BE2C (cell line): ENCODE data around the gene PKD1L1.
"Not testable (repeated sequence)": the region's sequence is repeated elsewhere in the genome, so short reads cannot be mapped to it uniquely, and the experiment has no call there.

ENCODE experiments used
- DNase-seq: peaks from one replicate; pipeline ENCODE4 v3.0.0-alpha.2; 2020
- H3K27me3 ChIP-seq: fragments of 250-450 bp; sonication (Bioruptor Pico); 2 replicates; pipeline ENCODE4 v1.5.1; 2020; ENCODE audit warnings: mild to moderate bottlenecking
- H3K36me3 ChIP-seq: fragments of 250-450 bp; sonication (Bioruptor Pico); 2 replicates; pipeline ENCODE4 v1.5.1; 2020; ENCODE audit warnings: mild to moderate bottlenecking
- H3K4me1 ChIP-seq: fragments of 250-450 bp; sonication (Bioruptor Pico); 2 replicates; pipeline ENCODE4 v1.5.1; 2020
- H3K4me3 ChIP-seq: 2 replicates; pipeline ENCODE4 v1.5.1; 2011; ENCODE audit warnings: low read depth, low read length
- H3K9me3 ChIP-seq: fragments of 250-450 bp; sonication (Bioruptor Pico); 2 replicates; pipeline ENCODE4 v1.5.1; 2020
- TF ChIP-seq, protein P1 (sequence below): IDR thresholded peaks from 2 replicates; pipeline ENCODE4 v1.5.1; 2012; ENCODE audit warnings: mild to moderate bottlenecking, low read depth, low read length

Gene PKD1L1

DNA sequence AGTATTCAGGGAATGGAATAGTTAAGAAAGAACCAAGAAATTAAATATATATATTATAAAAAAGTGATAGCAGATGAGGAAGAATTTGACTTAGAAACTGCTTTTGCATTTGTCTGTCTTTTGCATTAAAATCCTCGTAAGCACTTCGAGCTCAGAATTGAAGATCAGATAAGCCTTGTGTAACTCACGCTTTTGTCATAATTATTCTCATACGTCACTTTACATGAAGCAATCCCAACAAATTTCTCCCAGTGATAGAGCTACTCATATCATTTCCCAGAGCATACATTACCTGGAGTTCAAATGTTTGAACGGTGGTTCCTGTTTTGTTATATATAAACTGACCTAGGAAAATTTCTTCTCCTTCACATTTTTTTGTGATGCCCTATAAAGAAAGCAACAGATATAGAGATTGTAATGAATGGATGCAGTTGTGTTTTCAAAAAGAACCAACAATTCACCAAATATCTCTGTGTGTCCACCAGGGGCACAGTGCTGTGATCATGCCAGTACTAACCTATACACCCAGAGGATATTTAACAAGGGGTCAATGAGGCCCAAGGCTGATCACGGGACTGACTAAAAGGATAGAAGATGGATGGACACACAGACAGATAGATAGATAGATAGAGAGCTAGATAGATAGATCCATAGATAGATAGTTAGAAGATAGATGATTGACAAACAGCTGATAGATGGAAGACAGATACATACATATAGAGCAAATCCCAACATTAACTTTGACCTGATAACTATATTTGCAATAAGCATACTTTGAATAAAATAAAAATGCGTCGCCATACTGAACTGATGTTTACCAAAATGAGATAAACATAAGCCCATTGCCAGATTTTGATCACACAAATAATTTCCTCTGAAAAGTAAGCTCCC lies 40.5 kb upstream of the PKD1L1 start:
- no peaks in the 10 kb centered on the region for H3K36me3 ChIP-seq
- DNase-seq, result no peak
- TF ChIP-seq, protein P1, sequence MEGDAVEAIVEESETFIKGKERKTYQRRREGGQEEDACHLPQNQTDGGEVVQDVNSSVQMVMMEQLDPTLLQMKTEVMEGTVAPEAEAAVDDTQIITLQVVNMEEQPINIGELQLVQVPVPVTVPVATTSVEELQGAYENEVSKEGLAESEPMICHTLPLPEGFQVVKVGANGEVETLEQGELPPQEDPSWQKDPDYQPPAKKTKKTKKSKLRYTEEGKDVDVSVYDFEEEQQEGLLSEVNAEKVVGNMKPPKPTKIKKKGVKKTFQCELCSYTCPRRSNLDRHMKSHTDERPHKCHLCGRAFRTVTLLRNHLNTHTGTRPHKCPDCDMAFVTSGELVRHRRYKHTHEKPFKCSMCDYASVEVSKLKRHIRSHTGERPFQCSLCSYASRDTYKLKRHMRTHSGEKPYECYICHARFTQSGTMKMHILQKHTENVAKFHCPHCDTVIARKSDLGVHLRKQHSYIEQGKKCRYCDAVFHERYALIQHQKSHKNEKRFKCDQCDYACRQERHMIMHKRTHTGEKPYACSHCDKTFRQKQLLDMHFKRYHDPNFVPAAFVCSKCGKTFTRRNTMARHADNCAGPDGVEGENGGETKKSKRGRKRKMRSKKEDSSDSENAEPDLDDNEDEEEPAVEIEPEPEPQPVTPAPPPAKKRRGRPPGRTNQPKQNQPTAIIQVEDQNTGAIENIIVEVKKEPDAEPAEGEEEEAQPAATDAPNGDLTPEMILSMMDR, result peak; percentile 64
- H3K9me3 ChIP-seq, result no peaks in the 10 kb centered on the region
- no peaks in the 10 kb centered on the region for H3K4me1 ChIP-seq
- H3K4me3 ChIP-seq, result no peak overlapping the region
- H3K27me3 ChIP-seq, result no peaks in the 10 kb centered on the region

DNA sequence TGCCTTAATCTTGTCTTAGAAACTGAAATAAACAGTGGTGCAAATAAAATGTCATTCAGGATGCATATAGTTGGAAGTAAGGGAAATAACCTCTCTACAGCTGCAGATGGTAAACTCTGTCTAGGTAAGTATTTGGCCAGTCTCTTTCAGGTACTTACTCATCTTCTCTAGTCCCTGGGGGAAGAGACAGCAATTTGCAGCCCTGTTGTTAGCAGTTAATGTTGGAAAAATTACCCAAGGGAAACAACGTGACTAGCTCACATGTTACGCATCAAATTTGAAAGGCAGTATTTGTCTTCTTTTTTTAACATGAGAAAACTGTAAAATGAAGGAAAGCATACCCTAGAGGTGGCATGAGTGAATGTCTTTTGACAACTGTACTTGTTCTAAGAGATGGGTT lies 34.3 kb upstream of the PKD1L1 start:
- no peaks in the 10 kb centered on the region for H3K27me3 ChIP-seq
- TF ChIP-seq, protein P1, result no peak
- DNase-seq, result no peak
- H3K36me3 ChIP-seq, result peaks cover 8% of the 10 kb centered on the region
- no peaks in the 10 kb centered on the region for H3K9me3 ChIP-seq
- H3K4me3 ChIP-seq, result no peak overlapping the region
- H3K4me1 ChIP-seq, result no peaks in the 10 kb centered on the region; the same call in 1 of the 2 replicates

DNA sequence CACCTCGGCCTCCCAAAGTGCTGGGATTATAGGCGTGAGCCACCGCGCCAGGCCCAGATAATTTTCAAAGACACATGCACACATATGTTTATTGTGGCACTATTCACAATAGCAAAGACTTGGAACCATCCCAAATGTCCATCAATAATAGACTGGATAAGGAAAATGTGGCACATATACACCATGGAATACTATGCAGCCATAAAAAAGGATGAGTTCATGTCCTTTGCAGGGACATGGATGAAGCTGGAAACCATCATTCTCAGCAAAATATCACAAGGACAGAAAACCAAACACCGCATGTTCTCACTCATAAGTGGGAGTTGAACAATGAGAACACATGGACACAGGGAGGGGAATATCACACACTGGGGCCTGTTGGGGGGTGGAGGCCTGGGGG lies 32.4 kb upstream of the PKD1L1 start:
- not testable (repeated sequence) for H3K4me1 ChIP-seq, H3K9me3 ChIP-seq, DNase-seq, H3K27me3 ChIP-seq, H3K4me3 ChIP-seq
- peaks cover 28% of the 10 kb centered on the region for H3K36me3 ChIP-seq

DNA sequence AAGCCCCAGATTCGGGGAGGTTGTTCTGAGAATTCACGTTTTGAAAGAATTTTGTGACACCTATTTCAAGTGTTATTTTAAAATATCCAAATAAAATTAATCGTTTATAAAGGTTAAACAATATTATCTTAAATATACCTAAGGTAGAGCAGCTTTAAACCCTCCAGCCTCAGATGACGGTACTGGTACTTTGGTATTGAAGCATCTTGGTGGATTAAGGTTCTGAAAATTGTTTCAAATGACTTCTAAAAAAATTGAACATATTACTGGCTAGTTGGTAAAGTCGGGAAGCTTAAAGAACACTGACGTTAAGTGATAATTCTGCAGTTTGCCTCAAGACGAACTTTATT lies 31.5 kb upstream of the PKD1L1 start:
- Histone ChIP-seq H3K27me3 (no peaks in the 10 kb centered on the region), H3K9me3 (no peaks in the 10 kb centered on the region), H3K36me3 (peaks cover 32% of the 10 kb centered on the region), H3K4me1 (no peaks in the 10 kb centered on the region; the same call in 1 of the 2 replicates), H3K4me3 (peak overlapping the region; percentile 80)
- TF ChIP-seq, protein P1, result no peak
- DNase-seq, result no peak

DNA sequence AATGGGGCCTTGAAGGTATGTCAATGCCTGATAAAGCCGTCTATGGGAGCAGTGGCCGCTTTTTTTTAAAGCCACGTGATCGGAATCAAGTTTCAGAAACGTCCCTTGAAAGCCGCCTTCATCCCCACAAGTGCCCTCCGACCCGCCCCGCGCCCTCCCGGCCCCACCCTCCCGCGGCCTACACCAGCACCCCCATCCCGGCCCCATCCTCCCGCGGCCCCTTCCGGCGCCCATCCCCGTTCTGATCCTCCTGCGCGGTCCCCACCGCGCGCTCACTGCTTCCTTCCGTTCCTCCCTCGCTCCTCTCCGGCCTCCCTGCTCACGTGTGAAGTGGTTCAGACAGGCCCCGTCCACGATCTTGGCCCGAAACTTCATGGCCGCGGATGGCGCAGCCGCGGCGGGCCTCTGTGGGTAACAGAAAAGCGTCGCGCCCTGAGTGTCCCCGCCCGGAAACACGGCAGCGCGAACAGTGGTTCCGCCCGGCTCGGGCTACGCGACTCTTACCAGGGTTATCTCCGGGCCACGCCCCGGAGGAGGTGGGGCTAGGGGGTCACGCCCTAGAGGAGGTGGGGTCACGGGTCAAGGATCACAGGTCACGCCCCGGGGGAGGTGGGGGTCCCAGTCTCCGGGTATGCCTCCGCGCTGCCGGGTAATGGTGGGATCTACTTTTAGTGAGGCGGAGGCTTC lies 31.0 kb upstream of the PKD1L1 start, which contains the start of gene HUS1:
TSS of gene HUS1 (minus strand) at position 471 of the 687 bp plus-strand sequence. CDS start at position 375, 96 bp downstream.
- TF ChIP-seq, protein P1, result no peak
- DNase-seq, result peak; percentile 86
- Histone ChIP-seq H3K4me1 (no peaks in the 10 kb centered on the region; the same call in 1 of the 2 replicates), H3K36me3 (peaks cover 37% of the 10 kb centered on the region), H3K9me3 (no peaks in the 10 kb centered on the region), H3K27me3 (no peaks in the 10 kb centered on the region), H3K4me3 (peak within 1 kb of the TSS; percentile 80)

DNA sequence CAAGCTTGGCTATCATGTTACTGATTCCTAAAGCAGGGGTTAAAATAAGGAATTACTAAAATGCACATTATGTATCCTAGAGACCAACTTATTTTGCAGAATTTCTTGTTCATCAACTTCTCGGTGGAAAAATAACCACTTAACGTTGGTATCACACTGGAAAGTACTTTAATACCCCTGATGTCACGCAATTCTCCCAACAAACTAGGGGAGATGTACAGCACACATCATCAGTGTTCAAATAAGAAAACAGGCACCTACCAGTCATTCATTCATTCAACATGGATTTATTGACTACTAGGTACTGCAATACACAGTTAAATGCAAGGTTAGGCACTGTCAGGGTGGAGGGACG lies 30.5 kb upstream of the PKD1L1 start:
- no peaks in the 10 kb centered on the region for H3K27me3 ChIP-seq
- H3K4me3 ChIP-seq, result peak overlapping the region; percentile 80
- H3K36me3 ChIP-seq, result peaks cover 43% of the 10 kb centered on the region
- TF ChIP-seq, protein P1, result no peak
- no peaks in the 10 kb centered on the region for H3K9me3 ChIP-seq
- no peaks in the 10 kb centered on the region; the same call in 1 of the 2 replicates for H3K4me1 ChIP-seq
- DNase-seq, result no peak
